OCI-LY7 (cell line): ENCODE data around the gene C2orf72. TPM values are rescaled to one million over a fixed set of nuclear protein-coding genes. Genes with fewer than 3 reads are reported as not detected.

Source experiments
- BruUV-seq: library from RNA; stranded (reverse); fragments of 400-500 nt; replicated peaks from 2 replicates; lab custom pipeline; 2021; lab: Mats Ljungman, UMichigan
- CTCF ChIA-PET: fragments of 300-600 bp; sonication (Branson Sonifier 250); formaldehyde crosslinking; loops from one replicate; lab custom pipeline; 2022; ENCODE audit warnings: antibody characterized with exemption; ENCODE audit not compliant: unreplicated experiment; lab: Charles Lee
- POLR2A ChIA-PET: fragments of 300-600 bp; sonication (Branson Sonifier 250); formaldehyde crosslinking; loops from one replicate; lab custom pipeline; 2022; ENCODE audit warnings: antibody characterized with exemption; lab: Charles Lee
- DNase-seq: peaks from one replicate; pipeline ENCODE4 v3.0.0-alpha.2; 2015; ENCODE audit warnings: low spot score
- H2AFZ ChIP-seq: fragments of 200-600 bp; sonication (generic), shearing (Covaris generic); 2 replicates; pipeline ENCODE4 v1.6.1; 2014; ENCODE audit warnings: mild to moderate bottlenecking, antibody characterized with exemption, low read length, moderate library complexity
- H3K27ac ChIP-seq: fragments of 200-600 bp; sonication (generic); 2 replicates; pipeline ENCODE4 v1.5.1; 2014; ENCODE audit warnings: mixed run types, low read depth, mild to moderate bottlenecking, moderate library complexity, low read length, inconsistent platforms; ENCODE audit not compliant: poor library complexity, severe bottlenecking
- H3K36me3 ChIP-seq: fragments of 200-600 bp; sonication (generic); 2 replicates; pipeline ENCODE4 v1.6.1; 2014; ENCODE audit warnings: mild to moderate bottlenecking, antibody characterized with exemption, low read length, moderate library complexity, mixed read lengths; ENCODE audit not compliant: insufficient read depth
- H3K4me1 ChIP-seq: fragments of 200-600 bp; sonication (generic); 2 replicates; pipeline ENCODE4 v1.5.1; 2014; ENCODE audit warnings: mild to moderate bottlenecking, low read length; ENCODE audit not compliant: insufficient read depth, poor library complexity, severe bottlenecking
- H3K4me2 ChIP-seq: fragments of 200-600 bp; sonication (generic); 2 replicates; pipeline ENCODE4 v1.6.1; 2014; ENCODE audit warnings: mild to moderate bottlenecking, low read length
- H3K4me3 ChIP-seq: fragments of 200-600 bp; sonication (generic); 2 replicates; pipeline ENCODE4 v1.5.1; 2014; ENCODE audit warnings: mild to moderate bottlenecking, low read depth, low read length; ENCODE audit not compliant: poor library complexity, severe bottlenecking
- H3K79me2 ChIP-seq: fragments of 200-600 bp; sonication (generic); 2 replicates; pipeline ENCODE4 v1.6.1; 2016; ENCODE audit warnings: low read depth, mild to moderate bottlenecking, low read length, moderate library complexity, mixed read lengths; ENCODE audit not compliant: insufficient read depth
- H3K9me2 ChIP-seq: fragments of 200-600 bp; sonication (generic); 2 replicates; pipeline ENCODE4 v1.6.1; 2016; ENCODE audit warnings: mild to moderate bottlenecking, low read length, mixed read lengths; ENCODE audit not compliant: insufficient read depth
- H3K9me3 ChIP-seq: fragments of 200-600 bp; sonication (generic); 2 replicates; pipeline ENCODE4 v1.6.1; 2014; ENCODE audit warnings: mild to moderate bottlenecking, mixed run types, low read length, mixed read lengths
- H4K20me1 ChIP-seq: fragments of 200-600 bp; sonication (generic); 2 replicates; pipeline ENCODE4 v1.6.1; 2014; ENCODE audit warnings: mild to moderate bottlenecking, antibody characterized with exemption, low read length, moderate library complexity, mixed read lengths; ENCODE audit not compliant: insufficient read depth
- EZH2phosphoT487 ChIP-seq: fragments of 200-600 bp; sonication (generic); IDR thresholded peaks from 2 replicates; pipeline ENCODE4 v1.6.1; 2018; ENCODE audit warnings: low read depth, borderline replicate concordance, mild to moderate bottlenecking, mixed run types, antibody characterized with exemption, low read length, moderate library complexity, mixed read lengths
- intact Hi-C: fragments of 100-400 bp; cut with micrococcal nuclease; formaldehyde crosslinking; loops from one replicate; pipeline ENCODE4 v1.10.0; 2022; ENCODE audit not compliant: unreplicated experiment
- total RNA-seq, 2 experiments: library from RNA; depleted of rRNA in 1 of 2; stranded (reverse); fragments of >200 nt in 1 of 2; shearing (Covaris generic) in 1 of 2; gene quantifications; 2 replicates each; pipeline ENCODE4 v1.2.3, GENCODE V29; 2014 to 2022
- TF ChIP-seq, protein P1 (sequence below): fragments of 200-600 bp; sonication (generic); conservative IDR thresholded peaks from 2 replicates; pipeline ENCODE4 v1.5.1; 2014; ENCODE audit warnings: mild to moderate bottlenecking, antibody characterized with exemption, low read length, moderate library complexity, mixed read lengths

C2orf72 gene
- total RNA-seq, 2 experiments from 2014 or later = not detected

DNA sequence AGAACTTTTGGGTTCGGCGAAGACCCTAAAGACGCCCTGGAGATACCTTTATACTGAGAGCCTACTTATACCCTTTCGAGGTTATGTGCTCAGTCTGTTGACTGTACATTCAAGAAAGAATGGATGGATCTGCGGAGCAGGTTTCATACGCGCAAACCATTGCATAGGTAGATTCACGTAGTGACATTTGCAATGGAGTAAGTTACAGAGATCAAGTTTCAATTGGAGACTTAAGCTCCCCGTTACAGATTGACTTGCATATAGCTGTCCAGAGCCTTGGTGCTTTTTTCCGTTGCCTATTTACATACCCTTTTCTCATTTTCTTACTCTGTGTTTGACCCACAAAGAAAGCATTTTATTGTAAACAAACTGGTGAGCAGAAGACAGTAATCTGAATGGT is 20.3 kb downstream of the C2orf72 start:
- Histone ChIP-seq H3K27ac (no peak overlapping the region), H3K36me3 (peaks cover 32% of the 10 kb centered on the region), H3K4me1 (peaks cover 27% of the 10 kb centered on the region), H2AFZ (no peak overlapping the region), H3K4me2 (peak overlapping the region; percentile 92), H3K79me2 (peaks cover 48% of the 10 kb centered on the region), H3K4me3 (peak overlapping the region; percentile 99), H4K20me1 (peaks cover 27% of the 10 kb centered on the region), H3K9me3 (no peaks in the 10 kb centered on the region), H3K9me2 (no peaks in the 10 kb centered on the region)
- ChIA-PET CTCF (interaction anchor here (0.6 kb wide), 1 partner anchor 44 kb away, joined by 3 read pairs; no protein-coding TSS in a partner anchor), POLR2A (interaction anchor here (0.5 to 1.9 kb wide), 4 partner anchors 12 to 397 kb away, joined by 3 to 6 read pairs (median 4); no protein-coding TSS in a partner anchor)
- no TSS peak for BruUV-seq
- intact Hi-C loops = no loop called here
- TF ChIP-seq, protein P1, sequence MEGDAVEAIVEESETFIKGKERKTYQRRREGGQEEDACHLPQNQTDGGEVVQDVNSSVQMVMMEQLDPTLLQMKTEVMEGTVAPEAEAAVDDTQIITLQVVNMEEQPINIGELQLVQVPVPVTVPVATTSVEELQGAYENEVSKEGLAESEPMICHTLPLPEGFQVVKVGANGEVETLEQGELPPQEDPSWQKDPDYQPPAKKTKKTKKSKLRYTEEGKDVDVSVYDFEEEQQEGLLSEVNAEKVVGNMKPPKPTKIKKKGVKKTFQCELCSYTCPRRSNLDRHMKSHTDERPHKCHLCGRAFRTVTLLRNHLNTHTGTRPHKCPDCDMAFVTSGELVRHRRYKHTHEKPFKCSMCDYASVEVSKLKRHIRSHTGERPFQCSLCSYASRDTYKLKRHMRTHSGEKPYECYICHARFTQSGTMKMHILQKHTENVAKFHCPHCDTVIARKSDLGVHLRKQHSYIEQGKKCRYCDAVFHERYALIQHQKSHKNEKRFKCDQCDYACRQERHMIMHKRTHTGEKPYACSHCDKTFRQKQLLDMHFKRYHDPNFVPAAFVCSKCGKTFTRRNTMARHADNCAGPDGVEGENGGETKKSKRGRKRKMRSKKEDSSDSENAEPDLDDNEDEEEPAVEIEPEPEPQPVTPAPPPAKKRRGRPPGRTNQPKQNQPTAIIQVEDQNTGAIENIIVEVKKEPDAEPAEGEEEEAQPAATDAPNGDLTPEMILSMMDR = no peak
- no peak for TF ChIP-seq EZH2phosphoT487
- DNase-seq = no peak

GRCh38 chr2:231058761-231059550 is 21.6 kb downstream of the C2orf72 start:
- peaks cover 53% of the 10 kb centered on the region for H3K79me2 ChIP-seq
- H3K9me3 ChIP-seq = no peaks in the 10 kb centered on the region
- no peak overlapping the region for H3K27ac ChIP-seq
- peaks cover 27% of the 10 kb centered on the region for H3K4me1 ChIP-seq
- no TSS peak for BruUV-seq
- POLR2A ChIA-PET = interaction anchor here (0.6 kb wide), 3 partner anchors 11 to 1753 kb away, joined by 3 to 5 read pairs (median 3); no protein-coding TSS in a partner anchor
- no peak for DNase-seq
- peak overlapping the region; percentile 99 for H3K4me3 ChIP-seq
- H2AFZ ChIP-seq = no peak overlapping the region
- H3K9me2 ChIP-seq = no peaks in the 10 kb centered on the region
- CTCF ChIA-PET = interaction anchor here (0.6 kb wide), 1 partner anchor 157 kb away, joined by 3 read pairs; no protein-coding TSS in a partner anchor
- peaks cover 27% of the 10 kb centered on the region for H4K20me1 ChIP-seq
- intact Hi-C loops = no loop called here
- H3K36me3 ChIP-seq = peaks cover 46% of the 10 kb centered on the region
- H3K4me2 ChIP-seq = peak overlapping the region; percentile 92
- no peak for TF ChIP-seq EZH2phosphoT487
- TF ChIP-seq, protein P1 = no peak
